Endothelial cell (in vitro differentiated cells): Measurements from ENCODE around the gene TVP23A. TPM values are rescaled to one million over a fixed set of nuclear protein-coding genes. Genes with fewer than 3 reads are reported as not detected.

Source experiments
- DNase-seq: peaks from one replicate; pipeline ENCODE4 v3.0.0; 2021; ENCODE audit warnings: low spot score
- H3K27ac Mint-ChIP-seq: one replicate; pipeline ENCODE4 v1.8.0; 2021; ENCODE audit warnings: mixed read lengths, inconsistent platforms; ENCODE audit not compliant: unreplicated experiment
- H3K27me3 Mint-ChIP-seq: one replicate; pipeline ENCODE4 v1.8.0; 2021; ENCODE audit warnings: mild to moderate bottlenecking, moderate library complexity, mixed read lengths, inconsistent platforms; ENCODE audit not compliant: unreplicated experiment
- H3K36me3 Mint-ChIP-seq: one replicate; pipeline ENCODE4 v1.8.0; 2021; ENCODE audit warnings: mild to moderate bottlenecking, low read depth, mixed read lengths, inconsistent platforms; ENCODE audit not compliant: unreplicated experiment
- H3K4me1 Mint-ChIP-seq: one replicate; pipeline ENCODE4 v1.8.0; 2021; ENCODE audit warnings: mild to moderate bottlenecking, mixed read lengths, inconsistent platforms; ENCODE audit not compliant: unreplicated experiment
- H3K4me3 Mint-ChIP-seq: one replicate; pipeline ENCODE4 v1.8.0; 2021; ENCODE audit warnings: mild to moderate bottlenecking, mixed read lengths, inconsistent platforms; ENCODE audit not compliant: unreplicated experiment
- H3K9me3 Mint-ChIP-seq: one replicate; pipeline ENCODE4 v1.8.0; 2021; ENCODE audit warnings: mixed read lengths, inconsistent platforms; ENCODE audit not compliant: unreplicated experiment
- long read RNA-seq: library from polyadenylated mRNA; unstranded; transcript quantifications from one replicate; pipeline ENCODE4 v2.0.0, GENCODE V29; 2020; ENCODE audit not compliant: unreplicated experiment
- total RNA-seq: library from RNA; stranded (reverse); fragmentation: NEBNext Ultra II Directional; extraction: Animal tissue kit (Norgen Biotek cat#: 25700); gene quantifications from one replicate; pipeline ENCODE4 v1.2.1, GENCODE V29; 2021; ENCODE audit not compliant: unreplicated experiment
- TF ChIP-seq, protein P1 (sequence below): fragments of 200-600 bp; sonication (generic); IDR thresholded peaks from one replicate; pipeline ENCODE4 v1.5.0; 2021; ENCODE audit warnings: antibody characterized with exemption; ENCODE audit not compliant: unreplicated experiment

TVP23A gene
- total RNA-seq: 7.8 TPM
- long read RNA-seq, partial matches to known transcripts: 0 of 3 reads
- long read RNA-seq, other reads (novel, unspliced or antisense): 3 of 3 reads

DNA sequence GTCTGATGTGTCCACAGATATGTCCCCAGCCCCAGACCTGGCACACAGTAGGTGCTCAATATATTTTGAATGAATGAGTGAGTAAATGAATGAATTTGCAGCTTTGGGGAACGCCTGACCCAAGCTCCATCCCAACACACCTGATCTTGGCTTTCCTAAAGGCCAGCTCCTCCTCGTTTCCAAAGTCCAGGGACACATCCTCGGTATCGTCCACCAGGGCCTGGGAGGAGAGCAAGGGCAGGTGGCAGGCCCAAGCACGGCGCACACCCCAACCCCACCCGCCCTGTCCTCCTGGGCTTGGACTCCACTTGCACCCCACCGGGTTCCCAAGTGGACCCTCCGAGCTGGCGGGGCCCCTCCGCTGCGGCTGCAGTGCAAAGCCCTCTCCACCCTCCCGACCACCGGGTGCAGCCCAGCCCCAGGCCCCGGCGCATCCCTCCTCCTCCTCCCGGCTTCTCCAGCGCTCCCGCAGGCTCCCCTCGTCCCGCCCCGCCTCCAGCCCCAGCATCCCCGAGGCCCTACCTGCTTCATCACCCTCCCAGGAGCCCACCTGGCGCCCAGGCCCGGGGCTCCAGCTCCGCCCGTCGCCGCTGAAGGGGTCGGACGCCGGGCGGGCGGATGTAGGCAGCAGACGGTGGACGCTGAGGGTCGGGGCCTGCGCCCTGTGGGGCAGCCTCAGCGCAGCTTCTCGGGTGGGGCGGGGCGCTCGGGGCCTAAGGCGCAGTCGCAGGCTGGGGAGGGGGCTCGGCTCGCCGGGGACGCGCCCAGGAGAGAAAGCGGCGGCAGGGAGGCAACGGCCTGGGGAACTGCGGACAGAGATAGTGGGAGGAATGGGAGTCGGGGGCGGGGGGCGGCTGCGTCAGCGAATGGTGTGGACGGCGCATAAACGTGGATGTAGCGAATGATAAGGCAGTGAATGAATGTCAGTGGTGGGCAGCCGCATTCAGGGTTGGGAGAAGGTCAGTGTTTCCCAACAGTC is at the start of gene TVP23A:
Gene TVP23A (minus strand): TSS at position 832 of the 979 bp plus-strand sequence. CDS start 301 bp downstream, at position 531.
- H3K27ac Mint-ChIP-seq: no peak within 1 kb of the TSS
- H3K4me3 Mint-ChIP-seq: peak within 1 kb of the TSS; percentile 87
- DNase-seq: peak; percentile 33
- H3K9me3 Mint-ChIP-seq: no peaks in the 10 kb centered on the region
- peaks cover 4% of the 10 kb centered on the region for H3K36me3 Mint-ChIP-seq
- TF ChIP-seq, protein P1, sequence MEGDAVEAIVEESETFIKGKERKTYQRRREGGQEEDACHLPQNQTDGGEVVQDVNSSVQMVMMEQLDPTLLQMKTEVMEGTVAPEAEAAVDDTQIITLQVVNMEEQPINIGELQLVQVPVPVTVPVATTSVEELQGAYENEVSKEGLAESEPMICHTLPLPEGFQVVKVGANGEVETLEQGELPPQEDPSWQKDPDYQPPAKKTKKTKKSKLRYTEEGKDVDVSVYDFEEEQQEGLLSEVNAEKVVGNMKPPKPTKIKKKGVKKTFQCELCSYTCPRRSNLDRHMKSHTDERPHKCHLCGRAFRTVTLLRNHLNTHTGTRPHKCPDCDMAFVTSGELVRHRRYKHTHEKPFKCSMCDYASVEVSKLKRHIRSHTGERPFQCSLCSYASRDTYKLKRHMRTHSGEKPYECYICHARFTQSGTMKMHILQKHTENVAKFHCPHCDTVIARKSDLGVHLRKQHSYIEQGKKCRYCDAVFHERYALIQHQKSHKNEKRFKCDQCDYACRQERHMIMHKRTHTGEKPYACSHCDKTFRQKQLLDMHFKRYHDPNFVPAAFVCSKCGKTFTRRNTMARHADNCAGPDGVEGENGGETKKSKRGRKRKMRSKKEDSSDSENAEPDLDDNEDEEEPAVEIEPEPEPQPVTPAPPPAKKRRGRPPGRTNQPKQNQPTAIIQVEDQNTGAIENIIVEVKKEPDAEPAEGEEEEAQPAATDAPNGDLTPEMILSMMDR: no peak
- peaks cover 2% of the 10 kb centered on the region for H3K27me3 Mint-ChIP-seq
- H3K4me1 Mint-ChIP-seq: peaks cover 3% of the 10 kb centered on the region

DNA sequence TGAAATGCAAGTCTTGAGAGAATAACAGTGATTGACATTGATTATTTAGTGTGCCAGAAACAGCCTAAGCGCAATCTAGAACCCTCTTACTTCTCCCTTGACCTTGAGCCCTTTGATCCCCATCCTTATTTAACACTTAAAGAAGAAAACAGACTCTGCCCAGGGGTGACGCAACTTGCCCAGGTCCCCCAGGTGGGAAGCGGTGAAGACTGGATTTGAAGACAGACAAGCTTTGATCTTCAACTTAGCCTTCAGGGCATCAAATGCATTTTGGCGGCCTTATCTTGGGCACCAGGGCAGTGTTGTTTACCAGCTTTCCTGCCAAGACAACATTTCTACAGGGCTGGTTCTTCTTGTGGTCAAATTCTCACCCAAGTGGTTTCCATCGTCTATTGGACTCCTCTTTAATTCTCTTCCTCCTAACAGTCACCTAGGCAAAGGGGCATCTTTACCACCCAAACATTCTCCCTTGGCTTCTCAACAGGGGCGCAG is 49.6 kb upstream of the TVP23A start:
- peaks cover 11% of the 10 kb centered on the region for H3K4me1 Mint-ChIP-seq
- no peaks in the 10 kb centered on the region for H3K9me3 Mint-ChIP-seq
- H3K27me3 Mint-ChIP-seq: peaks cover 4% of the 10 kb centered on the region
- H3K4me3 Mint-ChIP-seq: no peak overlapping the region
- H3K27ac Mint-ChIP-seq: no peak overlapping the region
- TF ChIP-seq, protein P1: no peak
- no peak for DNase-seq
- no peaks in the 10 kb centered on the region for H3K36me3 Mint-ChIP-seq

DNA sequence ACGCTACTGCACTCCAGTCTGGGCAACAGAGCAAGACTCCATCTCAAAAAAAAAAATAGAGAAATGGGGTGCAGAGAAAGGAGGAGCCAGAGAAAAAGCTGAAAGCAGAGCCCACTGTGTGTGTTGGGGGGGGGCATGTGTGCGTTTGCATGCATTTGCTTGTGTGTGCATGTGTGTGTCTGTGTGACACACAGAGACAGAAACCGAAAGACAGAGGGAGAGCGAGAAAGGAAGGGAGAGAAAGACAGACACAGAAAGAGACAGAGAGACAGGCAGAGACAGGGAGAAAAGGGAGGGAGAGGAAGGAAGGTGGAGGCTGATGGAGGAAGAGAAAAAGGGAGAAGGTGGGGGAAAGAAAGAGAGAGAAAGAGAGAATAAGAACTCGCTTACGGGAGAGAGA is 48.6 kb upstream of the TVP23A start:
- no peak for DNase-seq
- Mint-ChIP-seq H3K4me3 (no peak overlapping the region), H3K27ac (no peak overlapping the region), H3K27me3 (peaks cover 4% of the 10 kb centered on the region), H3K9me3 (no peaks in the 10 kb centered on the region), H3K36me3 (no peaks in the 10 kb centered on the region), H3K4me1 (peaks cover 11% of the 10 kb centered on the region)
- TF ChIP-seq, protein P1: no peak

DNA sequence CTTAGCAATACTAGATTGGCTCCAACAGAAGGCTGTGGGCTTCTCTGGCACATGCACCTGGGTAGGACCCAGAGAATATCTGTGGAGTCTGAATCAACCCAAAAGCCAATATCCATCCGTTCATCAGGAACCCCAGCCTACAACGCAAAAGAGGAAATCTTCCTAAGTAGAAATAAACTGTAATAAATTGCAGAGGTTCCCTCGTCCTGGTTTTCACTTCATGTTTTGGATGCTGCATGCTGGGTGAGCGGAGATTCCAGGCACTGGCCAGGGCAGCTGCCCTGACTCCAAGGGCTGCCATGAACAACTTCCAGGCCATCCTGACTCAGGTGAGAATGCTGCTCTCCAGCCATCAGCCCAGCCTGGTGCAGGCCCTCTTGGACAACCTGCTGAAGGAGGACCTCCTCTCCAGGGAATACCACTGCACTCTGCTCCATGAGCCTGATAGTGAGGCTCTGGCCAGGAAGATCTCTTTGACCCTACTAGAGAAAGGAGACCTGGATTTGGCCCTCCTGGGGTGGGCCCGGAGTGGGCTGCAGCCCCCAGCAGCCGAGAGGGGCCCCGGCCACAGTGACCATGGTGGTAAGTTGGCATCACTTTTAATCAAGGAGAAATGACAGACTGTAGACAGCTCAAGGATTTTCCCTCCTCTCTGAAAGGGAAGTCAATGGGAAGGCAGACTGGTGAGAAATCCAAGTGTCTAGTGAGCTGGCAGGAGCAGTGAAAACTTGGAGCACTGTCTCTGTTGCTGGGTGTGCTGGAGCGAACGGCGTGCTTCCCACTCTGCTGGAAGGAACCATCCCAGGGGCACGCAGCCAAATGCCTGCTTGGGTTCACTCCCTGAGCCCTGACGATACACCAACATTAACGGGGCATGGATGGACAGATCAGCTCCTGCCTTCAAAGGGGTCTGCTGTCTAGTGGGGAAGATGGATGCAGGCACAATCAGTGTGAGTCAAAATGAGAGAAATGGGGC is 47.7 kb upstream of the TVP23A start:
- no peaks in the 10 kb centered on the region for H3K36me3 Mint-ChIP-seq
- TF ChIP-seq, protein P1: no peak
- peaks cover 11% of the 10 kb centered on the region for H3K4me1 Mint-ChIP-seq
- peaks cover 4% of the 10 kb centered on the region for H3K27me3 Mint-ChIP-seq
- no peak for DNase-seq
- no peaks in the 10 kb centered on the region for H3K9me3 Mint-ChIP-seq
- no peak overlapping the region for H3K4me3 Mint-ChIP-seq
- no peak overlapping the region for H3K27ac Mint-ChIP-seq
